Astrocyte (in vitro differentiated cells and primary cell): ENCODE measurements around the gene NEIL3. TPM values are rescaled to one million over a fixed set of nuclear protein-coding genes. Genes with fewer than 3 reads are reported as not detected.

ENCODE experiments used
- DNase-seq: peaks from one replicate; pipeline ENCODE4 v3.0.0-alpha.2; 2010; ENCODE audit warnings: low read depth
- FAIRE-seq: peaks from 2 replicates; lab custom pipeline; 2011; peaks lifted over from hg19 to GRCh38; lab: Jason Lieb, UNC
- H2AFZ ChIP-seq: 2 replicates; pipeline ENCODE4 v1.6.0; 2012; ENCODE audit warnings: low read depth, low read length, inconsistent platforms
- H3K27ac ChIP-seq: 2 replicates; pipeline ENCODE4 v1.5.1; 2011; ENCODE audit warnings: low read depth, low read length, inconsistent platforms
- H3K27me3 ChIP-seq: 2 replicates; pipeline ENCODE4 v1.6.0; 2011; ENCODE audit warnings: low read length, inconsistent platforms; ENCODE audit not compliant: insufficient read depth
- H3K36me3 ChIP-seq: 2 replicates; pipeline ENCODE4 v1.5.1; 2011; ENCODE audit warnings: low read length, inconsistent platforms; ENCODE audit not compliant: insufficient read depth
- H3K4me1 ChIP-seq: 2 replicates; pipeline ENCODE4 v1.5.1; 2011; ENCODE audit warnings: low read length, inconsistent platforms; ENCODE audit not compliant: insufficient read depth
- H3K4me2 ChIP-seq: 2 replicates; pipeline ENCODE4 v1.6.0; 2012; ENCODE audit warnings: low read length, inconsistent platforms
- H3K4me3 ChIP-seq: 2 replicates; pipeline ENCODE4 v1.5.1; 2011; ENCODE audit warnings: low read depth, mild to moderate bottlenecking, low read length, inconsistent platforms; ENCODE audit not compliant: insufficient read depth
- H3K79me2 ChIP-seq: 2 replicates; pipeline ENCODE4 v1.6.0; 2012; ENCODE audit warnings: mild to moderate bottlenecking, low read length, inconsistent platforms; ENCODE audit not compliant: insufficient read depth
- H3K9ac ChIP-seq: 2 replicates; pipeline ENCODE4 v1.6.0; 2012; ENCODE audit warnings: mild to moderate bottlenecking, low read length, inconsistent platforms
- H3K9me3 ChIP-seq: 2 replicates; pipeline ENCODE4 v1.5.1; 2012; ENCODE audit warnings: low read depth, mild to moderate bottlenecking, low read length, inconsistent platforms; ENCODE audit not compliant: insufficient read depth
- H4K20me1 ChIP-seq: 2 replicates; pipeline ENCODE4 v1.6.0; 2012; ENCODE audit warnings: low read length, inconsistent platforms; ENCODE audit not compliant: insufficient read depth
- H3K27ac Mint-ChIP-seq: one replicate; pipeline ENCODE4 v1.8.0; 2021; ENCODE audit warnings: mild to moderate bottlenecking, mixed read lengths; ENCODE audit not compliant: unreplicated experiment
- H3K27me3 Mint-ChIP-seq: one replicate; pipeline ENCODE4 v1.8.0; 2021; ENCODE audit warnings: low read depth, mixed read lengths; ENCODE audit not compliant: unreplicated experiment
- H3K36me3 Mint-ChIP-seq: one replicate; pipeline ENCODE4 v1.8.0; 2021; ENCODE audit warnings: low read depth, mixed read lengths; ENCODE audit not compliant: unreplicated experiment
- H3K4me1 Mint-ChIP-seq: one replicate; pipeline ENCODE4 v1.8.0; 2021; ENCODE audit warnings: low read depth, mixed read lengths; ENCODE audit not compliant: unreplicated experiment
- H3K4me3 Mint-ChIP-seq: one replicate; pipeline ENCODE4 v1.8.0; 2021; ENCODE audit warnings: mild to moderate bottlenecking, moderate library complexity, mixed read lengths; ENCODE audit not compliant: unreplicated experiment
- H3K9me3 Mint-ChIP-seq: one replicate; pipeline ENCODE4 v1.8.0; 2021; ENCODE audit warnings: mild to moderate bottlenecking, mixed read lengths; ENCODE audit not compliant: unreplicated experiment
- EZH2 ChIP-seq: IDR thresholded peaks from 2 replicates; pipeline ENCODE4 v1.6.1; 2012; ENCODE audit warnings: mild to moderate bottlenecking, low read length, inconsistent platforms; ENCODE audit not compliant: insufficient read depth
- total RNA-seq: library from RNA; stranded (reverse); gene quantifications from 2 replicates; pipeline ENCODE4 v1.2.1, GENCODE V29; 2021
- TF ChIP-seq, protein P1 (sequence below): IDR thresholded peaks from 2 replicates; pipeline ENCODE4 v1.5.1; 2011; ENCODE audit warnings: low read depth, mild to moderate bottlenecking, inconsistent platforms, low read length, moderate library complexity; ENCODE audit not compliant: insufficient read depth

The NEIL3 gene
- total RNA-seq, 1 donor from 2014 or later = 0.91 TPM

DNA sequence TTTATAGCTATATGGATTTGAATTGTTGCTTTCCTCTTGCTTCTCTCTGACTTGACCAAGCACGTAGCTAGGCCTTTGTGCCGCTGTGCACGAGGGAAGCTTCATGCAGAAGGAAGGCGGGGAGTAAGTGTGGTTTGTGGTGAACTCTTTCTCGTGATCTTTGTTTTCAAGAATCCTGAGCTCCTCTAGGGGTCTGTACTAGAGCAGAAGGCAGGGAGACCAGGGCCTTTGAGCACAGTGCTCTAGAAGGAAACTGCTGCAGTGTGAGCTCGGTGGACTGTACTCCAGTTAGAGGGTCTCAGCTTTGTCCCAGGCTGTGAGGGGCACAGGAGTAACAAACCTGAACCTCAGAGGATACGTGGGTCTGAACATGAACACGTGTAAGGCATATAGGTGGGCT is 83.6 kb downstream of the NEIL3 start:
- Mint-ChIP-seq H3K4me1 (peaks cover 20% of the 10 kb centered on the region), H3K27me3 (no peaks in the 10 kb centered on the region), H3K36me3 (no peaks in the 10 kb centered on the region), H3K4me3 (no peak overlapping the region), H3K9me3 (peaks cover 2% of the 10 kb centered on the region), H3K27ac (peak overlapping the region; percentile 8)
- Histone ChIP-seq H2AFZ (no peak overlapping the region), H3K4me2 (no peak overlapping the region), H3K9ac (no peak overlapping the region), H3K79me2 (no peaks in the 10 kb centered on the region), H3K9me3 (no peaks in the 10 kb centered on the region), H3K36me3 (no peaks in the 10 kb centered on the region), H3K27ac (no peak overlapping the region), H4K20me1 (no peaks in the 10 kb centered on the region), H3K4me3 (no peak overlapping the region), H3K4me1 (no peaks in the 10 kb centered on the region), H3K27me3 (no peaks in the 10 kb centered on the region)
- DNase-seq = no peak
- TF ChIP-seq, protein P1, sequence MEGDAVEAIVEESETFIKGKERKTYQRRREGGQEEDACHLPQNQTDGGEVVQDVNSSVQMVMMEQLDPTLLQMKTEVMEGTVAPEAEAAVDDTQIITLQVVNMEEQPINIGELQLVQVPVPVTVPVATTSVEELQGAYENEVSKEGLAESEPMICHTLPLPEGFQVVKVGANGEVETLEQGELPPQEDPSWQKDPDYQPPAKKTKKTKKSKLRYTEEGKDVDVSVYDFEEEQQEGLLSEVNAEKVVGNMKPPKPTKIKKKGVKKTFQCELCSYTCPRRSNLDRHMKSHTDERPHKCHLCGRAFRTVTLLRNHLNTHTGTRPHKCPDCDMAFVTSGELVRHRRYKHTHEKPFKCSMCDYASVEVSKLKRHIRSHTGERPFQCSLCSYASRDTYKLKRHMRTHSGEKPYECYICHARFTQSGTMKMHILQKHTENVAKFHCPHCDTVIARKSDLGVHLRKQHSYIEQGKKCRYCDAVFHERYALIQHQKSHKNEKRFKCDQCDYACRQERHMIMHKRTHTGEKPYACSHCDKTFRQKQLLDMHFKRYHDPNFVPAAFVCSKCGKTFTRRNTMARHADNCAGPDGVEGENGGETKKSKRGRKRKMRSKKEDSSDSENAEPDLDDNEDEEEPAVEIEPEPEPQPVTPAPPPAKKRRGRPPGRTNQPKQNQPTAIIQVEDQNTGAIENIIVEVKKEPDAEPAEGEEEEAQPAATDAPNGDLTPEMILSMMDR = no peak
- TF ChIP-seq EZH2 = no peak
- no peak for FAIRE-seq

DNA sequence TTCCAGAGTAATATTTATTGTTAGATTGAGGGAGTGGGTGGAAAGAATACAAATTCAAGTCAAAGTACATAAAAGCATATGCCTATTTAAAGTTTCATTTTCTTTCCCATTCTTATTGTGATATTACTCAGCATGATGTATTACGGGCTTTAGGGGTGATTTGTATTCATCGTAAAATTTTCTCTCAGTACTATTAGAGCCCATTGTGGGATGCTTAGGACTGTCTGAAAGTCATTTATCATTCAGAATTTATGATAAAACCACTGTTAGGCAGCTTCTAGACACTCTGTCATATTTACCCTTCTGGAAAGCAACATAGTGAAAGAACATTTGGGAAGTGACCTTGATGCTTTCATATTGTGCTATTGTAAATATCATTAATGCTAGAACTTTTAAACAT is 86.7 kb downstream of the NEIL3 start:
- Mint-ChIP-seq H3K36me3 (no peaks in the 10 kb centered on the region), H3K9me3 (peaks cover 4% of the 10 kb centered on the region), H3K4me3 (no peak overlapping the region), H3K4me1 (peaks cover 11% of the 10 kb centered on the region), H3K27me3 (no peaks in the 10 kb centered on the region), H3K27ac (no peak overlapping the region)
- no peaks in the 10 kb centered on the region for H3K79me2 ChIP-seq
- FAIRE-seq (no peak), DNase-seq (no peak)
- H3K9ac ChIP-seq = no peak overlapping the region
- no peaks in the 10 kb centered on the region for H3K4me1 ChIP-seq
- no peak overlapping the region for H3K4me2 ChIP-seq
- no peaks in the 10 kb centered on the region for H3K27me3 ChIP-seq
- H3K27ac ChIP-seq = no peak overlapping the region
- H4K20me1 ChIP-seq = no peaks in the 10 kb centered on the region
- no peaks in the 10 kb centered on the region for H3K9me3 ChIP-seq
- no peak overlapping the region for H3K4me3 ChIP-seq
- no peaks in the 10 kb centered on the region for H3K36me3 ChIP-seq
- H2AFZ ChIP-seq = no peak overlapping the region
- TF ChIP-seq EZH2 = no peak
- TF ChIP-seq, protein P1 = no peak

DNA sequence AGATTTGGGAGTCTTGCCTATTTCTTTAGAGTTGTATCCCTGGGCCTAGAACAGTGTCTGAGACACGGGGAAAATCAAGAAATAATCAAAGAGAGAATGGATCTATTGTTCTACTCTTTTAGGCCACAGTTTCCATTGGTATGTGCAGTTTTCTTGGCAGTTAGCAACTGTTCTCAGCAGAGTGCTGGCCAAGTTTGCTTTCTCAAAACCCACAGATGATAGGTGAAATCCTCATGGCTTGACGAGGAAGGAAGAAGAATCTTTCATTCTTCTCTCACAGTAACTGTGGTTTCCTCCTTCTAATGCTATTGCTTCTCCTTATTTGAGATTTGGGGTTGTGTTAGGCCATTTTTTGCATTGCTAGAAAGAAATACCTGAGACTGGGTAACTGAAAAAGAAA is 90.4 kb downstream of the NEIL3 start:
- TF ChIP-seq, protein P1 = no peak
- TF ChIP-seq EZH2 = no peak
- no peaks in the 10 kb centered on the region for H3K79me2 ChIP-seq
- no peak overlapping the region for H3K27ac ChIP-seq
- no peak for FAIRE-seq
- Mint-ChIP-seq H3K4me1 (peaks cover 1% of the 10 kb centered on the region), H3K4me3 (no peak overlapping the region), H3K9me3 (peaks cover 4% of the 10 kb centered on the region), H3K27ac (no peak overlapping the region), H3K27me3 (no peaks in the 10 kb centered on the region), H3K36me3 (no peaks in the 10 kb centered on the region)
- no peaks in the 10 kb centered on the region for H3K9me3 ChIP-seq
- no peak overlapping the region for H2AFZ ChIP-seq
- peak; percentile 79 for DNase-seq
- H3K9ac ChIP-seq = no peak overlapping the region
- H3K4me1 ChIP-seq = peaks cover 4% of the 10 kb centered on the region
- no peaks in the 10 kb centered on the region for H4K20me1 ChIP-seq
- H3K36me3 ChIP-seq = no peaks in the 10 kb centered on the region
- H3K4me2 ChIP-seq = no peak overlapping the region
- H3K4me3 ChIP-seq = no peak overlapping the region
- H3K27me3 ChIP-seq = no peaks in the 10 kb centered on the region
